K562 (cell line): ENCODE results near the gene PKIB. TPM values are rescaled to one million over a fixed set of nuclear protein-coding genes. Genes with fewer than 3 reads are reported as not detected.

Source experiments
- CAMTA2 ChIP-seq: fragments of 250-450 bp; sonication (Bioruptor Pico); conservative IDR thresholded peaks from 2 replicates; pipeline ENCODE4 v1.5.1; 2022
- CBFA2T3 ChIP-seq: fragments of 450-650 bp; IDR thresholded peaks from 2 replicates; pipeline ENCODE4 v1.6.1; 2017
- GATAD2B ChIP-seq: fragments of 450-650 bp; IDR thresholded peaks from 2 replicates; pipeline ENCODE4 v1.6.1; 2017; ENCODE audit warnings: mild to moderate bottlenecking, borderline replicate concordance
- MTA1 ChIP-seq: fragments of 450-650 bp; IDR thresholded peaks from 2 replicates; pipeline ENCODE4 v1.6.1; 2017; ENCODE audit warnings: borderline replicate concordance
- SRSF3 ChIP-seq: fragments of 200-400 bp; formaldehyde crosslinking; IDR thresholded peaks from 2 replicates; pipeline ENCODE4 v1.6.1; 2016; ENCODE audit warnings: mild to moderate bottlenecking, low read length, moderate library complexity; ENCODE audit not compliant: insufficient read depth
- polyA plus RNA-seq, 8 experiments: library from polyadenylated mRNA; depleted of rRNA in 4 of 8; stranded (reverse) in 5 of 8; unstranded in 3 of 8; fragments of >200 nt; fragmentation: Nextera tagmentation in 2 of 8; fragmentation: Illumina TruSeq in 1 of 8; extraction: Ambion mirVana in 2 of 8; extraction: Trizol in 1 of 8; gene quantifications; 2 replicates each; pipeline versions ENCODE4 v1.2.1 to v1.2.3, GENCODE V29; 2011 to 2014; ENCODE audit warnings: inconsistent platforms in 1 of 8, missing spikeins in 1 of 8
- total RNA-seq, 7 experiments: library from RNA; depleted of rRNA in 6 of 7; stranded (reverse); fragments of >200 nt in 6 of 7; fragmentation: Illumina TruSeq in 2 of 7; extraction: Trizol in 2 of 7; gene quantifications; 2 replicates each; pipeline versions ENCODE4 v1.2.1 to v1.2.3, GENCODE V29; 2011 to 2021; ENCODE audit warnings: low replicate concordance in 1 of 7
- TF ChIP-seq, protein P1 (sequence below): sonication (generic); formaldehyde crosslinking; IDR thresholded peaks from 2 replicates; pipeline ENCODE4 v1.8.0; 2022; ENCODE audit warnings: mild to moderate bottlenecking, missing genetic modification reagents
- TF ChIP-seq, protein P2 (sequence below): fragments of 450-650 bp; formaldehyde crosslinking; IDR thresholded peaks from 2 replicates; pipeline ENCODE4 v1.4.0; 2020; ENCODE audit warnings: mild to moderate bottlenecking, moderate library complexity
- TF ChIP-seq, protein P3 (sequence below): fragments of 450-650 bp; formaldehyde crosslinking; IDR thresholded peaks from 2 replicates; pipeline ENCODE4 v1.4.0; 2020; ENCODE audit warnings: mild to moderate bottlenecking, moderate library complexity

The PKIB gene
- total and polyA plus RNA-seq, 9 of the 15 experiments (the other 6 are each of a cell fraction or from before 2014, with no cell fraction given): 14.8 to 37.5 (median 27.4) TPM

DNA sequence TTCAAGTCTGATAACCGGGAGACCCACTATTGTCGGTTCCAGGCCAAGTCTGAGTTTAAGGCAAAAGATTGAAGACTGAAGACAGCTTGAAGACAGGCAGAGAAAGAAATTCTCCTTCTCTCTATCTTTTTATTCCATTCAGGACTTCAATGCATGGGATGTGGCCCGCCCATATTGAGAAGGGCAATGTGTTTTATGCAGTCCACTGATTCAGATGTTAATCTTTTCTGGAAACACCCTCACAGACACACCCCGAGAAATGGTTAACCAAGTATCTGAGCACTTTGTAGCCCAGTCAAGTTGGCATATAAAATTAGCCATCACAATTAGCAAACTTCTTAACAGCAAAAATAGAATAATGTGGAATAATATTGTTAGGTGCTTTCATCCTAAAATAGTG, 93.9 kb downstream of the PKIB start (continued):
- TF ChIP-seq MTA1 (no peak), GATAD2B (no peak), CAMTA2 (no peak), SRSF3 (no peak), CBFA2T3 (no peak)
- TF ChIP-seq, protein P1, sequence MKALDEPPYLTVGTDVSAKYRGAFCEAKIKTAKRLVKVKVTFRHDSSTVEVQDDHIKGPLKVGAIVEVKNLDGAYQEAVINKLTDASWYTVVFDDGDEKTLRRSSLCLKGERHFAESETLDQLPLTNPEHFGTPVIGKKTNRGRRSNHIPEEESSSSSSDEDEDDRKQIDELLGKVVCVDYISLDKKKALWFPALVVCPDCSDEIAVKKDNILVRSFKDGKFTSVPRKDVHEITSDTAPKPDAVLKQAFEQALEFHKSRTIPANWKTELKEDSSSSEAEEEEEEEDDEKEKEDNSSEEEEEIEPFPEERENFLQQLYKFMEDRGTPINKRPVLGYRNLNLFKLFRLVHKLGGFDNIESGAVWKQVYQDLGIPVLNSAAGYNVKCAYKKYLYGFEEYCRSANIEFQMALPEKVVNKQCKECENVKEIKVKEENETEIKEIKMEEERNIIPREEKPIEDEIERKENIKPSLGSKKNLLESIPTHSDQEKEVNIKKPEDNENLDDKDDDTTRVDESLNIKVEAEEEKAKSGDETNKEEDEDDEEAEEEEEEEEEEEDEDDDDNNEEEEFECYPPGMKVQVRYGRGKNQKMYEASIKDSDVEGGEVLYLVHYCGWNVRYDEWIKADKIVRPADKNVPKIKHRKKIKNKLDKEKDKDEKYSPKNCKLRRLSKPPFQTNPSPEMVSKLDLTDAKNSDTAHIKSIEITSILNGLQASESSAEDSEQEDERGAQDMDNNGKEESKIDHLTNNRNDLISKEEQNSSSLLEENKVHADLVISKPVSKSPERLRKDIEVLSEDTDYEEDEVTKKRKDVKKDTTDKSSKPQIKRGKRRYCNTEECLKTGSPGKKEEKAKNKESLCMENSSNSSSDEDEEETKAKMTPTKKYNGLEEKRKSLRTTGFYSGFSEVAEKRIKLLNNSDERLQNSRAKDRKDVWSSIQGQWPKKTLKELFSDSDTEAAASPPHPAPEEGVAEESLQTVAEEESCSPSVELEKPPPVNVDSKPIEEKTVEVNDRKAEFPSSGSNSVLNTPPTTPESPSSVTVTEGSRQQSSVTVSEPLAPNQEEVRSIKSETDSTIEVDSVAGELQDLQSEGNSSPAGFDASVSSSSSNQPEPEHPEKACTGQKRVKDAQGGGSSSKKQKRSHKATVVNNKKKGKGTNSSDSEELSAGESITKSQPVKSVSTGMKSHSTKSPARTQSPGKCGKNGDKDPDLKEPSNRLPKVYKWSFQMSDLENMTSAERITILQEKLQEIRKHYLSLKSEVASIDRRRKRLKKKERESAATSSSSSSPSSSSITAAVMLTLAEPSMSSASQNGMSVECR (CRISPR knock-in tag): no peak
- TF ChIP-seq, protein P2, sequence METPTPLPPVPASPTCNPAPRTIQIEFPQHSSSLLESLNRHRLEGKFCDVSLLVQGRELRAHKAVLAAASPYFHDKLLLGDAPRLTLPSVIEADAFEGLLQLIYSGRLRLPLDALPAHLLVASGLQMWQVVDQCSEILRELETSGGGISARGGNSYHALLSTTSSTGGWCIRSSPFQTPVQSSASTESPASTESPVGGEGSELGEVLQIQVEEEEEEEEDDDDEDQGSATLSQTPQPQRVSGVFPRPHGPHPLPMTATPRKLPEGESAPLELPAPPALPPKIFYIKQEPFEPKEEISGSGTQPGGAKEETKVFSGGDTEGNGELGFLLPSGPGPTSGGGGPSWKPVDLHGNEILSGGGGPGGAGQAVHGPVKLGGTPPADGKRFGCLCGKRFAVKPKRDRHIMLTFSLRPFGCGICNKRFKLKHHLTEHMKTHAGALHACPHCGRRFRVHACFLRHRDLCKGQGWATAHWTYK (CRISPR knock-in tag): no peak
- TF ChIP-seq, protein P3, sequence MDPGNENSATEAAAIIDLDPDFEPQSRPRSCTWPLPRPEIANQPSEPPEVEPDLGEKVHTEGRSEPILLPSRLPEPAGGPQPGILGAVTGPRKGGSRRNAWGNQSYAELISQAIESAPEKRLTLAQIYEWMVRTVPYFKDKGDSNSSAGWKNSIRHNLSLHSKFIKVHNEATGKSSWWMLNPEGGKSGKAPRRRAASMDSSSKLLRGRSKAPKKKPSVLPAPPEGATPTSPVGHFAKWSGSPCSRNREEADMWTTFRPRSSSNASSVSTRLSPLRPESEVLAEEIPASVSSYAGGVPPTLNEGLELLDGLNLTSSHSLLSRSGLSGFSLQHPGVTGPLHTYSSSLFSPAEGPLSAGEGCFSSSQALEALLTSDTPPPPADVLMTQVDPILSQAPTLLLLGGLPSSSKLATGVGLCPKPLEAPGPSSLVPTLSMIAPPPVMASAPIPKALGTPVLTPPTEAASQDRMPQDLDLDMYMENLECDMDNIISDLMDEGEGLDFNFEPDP: no peak
- TF ChIP-seq, all 486 proteins: peak for 0
